Measurements from ENCODE around the gene SARDH. TPM values are rescaled to one million over a fixed set of nuclear protein-coding genes. Genes with fewer than 3 reads are reported as not detected.

SARDH gene
- total and polyA plus RNA-seq, 9 donors: 2.5 to 10.0 (median 3.3) TPM

DNA sequence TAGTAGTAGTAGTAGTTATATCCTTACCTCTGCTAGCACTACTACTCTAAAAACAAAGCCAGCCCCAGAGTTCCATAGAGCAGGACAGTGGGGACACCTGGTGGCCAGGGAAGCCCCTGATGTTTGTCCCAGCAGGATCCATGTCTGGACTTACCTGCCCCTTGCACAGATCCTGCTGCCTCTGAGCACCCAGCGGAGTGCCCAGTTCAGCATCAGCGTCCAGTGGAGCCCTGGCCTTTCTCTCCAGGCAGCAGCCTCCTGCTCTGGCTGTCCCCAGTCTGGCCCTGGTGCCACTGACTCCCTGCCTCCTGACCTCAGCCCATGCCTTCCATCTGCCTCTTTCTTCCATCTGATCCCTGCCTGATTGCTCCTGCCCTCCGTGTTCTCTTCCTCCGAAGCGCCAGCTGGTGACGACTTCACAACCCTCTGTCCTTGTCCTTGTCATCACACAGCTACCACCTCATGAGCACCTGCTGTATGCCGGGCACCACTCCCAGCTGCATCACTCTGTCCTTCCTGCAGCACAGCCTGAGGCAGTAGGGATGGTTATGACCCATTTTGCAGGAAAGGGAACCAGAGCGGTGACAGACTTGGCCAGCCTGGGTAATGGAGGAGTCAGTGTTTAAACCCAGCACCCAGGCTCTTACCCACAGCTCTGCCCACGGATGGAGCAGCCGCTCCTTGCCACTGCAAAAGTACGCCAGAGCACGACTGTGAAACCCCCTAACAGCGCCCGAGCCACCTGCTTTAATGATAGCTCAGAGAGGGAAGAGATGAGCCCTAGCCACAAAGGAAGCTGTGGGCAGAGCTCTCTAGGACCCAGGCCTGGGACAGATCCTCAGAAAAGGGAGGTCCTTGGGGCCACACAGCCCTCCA lies 11.5 kb downstream of the SARDH start:
- Histone ChIP-seq H3K9me3 (no peaks in the 10 kb centered on the region), H3K4me1 (ENCODE audit: insufficient read depth) (no peaks in the 10 kb centered on the region), H3K27ac (no peak overlapping the region), H3K27me3 (no peaks in the 10 kb centered on the region), H3K4me3 (no peak overlapping the region), H3K36me3 (no peaks in the 10 kb centered on the region)
- WGBS, 3 donors: 81 to 84% (median 82%) methylated on average over 14 of the region's 14 CpGs
- intact Hi-C loops (cut with DNase I): loop anchor here in 2 of 4 donors (5.0 to 10.0 kb wide), 3 partner anchors 194 to 322 kb away; partner anchors contain the start of genes ADAMTSL2 (in 1 of the 2) and MYMK (in 1 of the 2)
- no peak for TF ChIP-seq EP300 (IDR thresholded peaks at IDR 0.05)
- TF ChIP-seq, protein P1, sequence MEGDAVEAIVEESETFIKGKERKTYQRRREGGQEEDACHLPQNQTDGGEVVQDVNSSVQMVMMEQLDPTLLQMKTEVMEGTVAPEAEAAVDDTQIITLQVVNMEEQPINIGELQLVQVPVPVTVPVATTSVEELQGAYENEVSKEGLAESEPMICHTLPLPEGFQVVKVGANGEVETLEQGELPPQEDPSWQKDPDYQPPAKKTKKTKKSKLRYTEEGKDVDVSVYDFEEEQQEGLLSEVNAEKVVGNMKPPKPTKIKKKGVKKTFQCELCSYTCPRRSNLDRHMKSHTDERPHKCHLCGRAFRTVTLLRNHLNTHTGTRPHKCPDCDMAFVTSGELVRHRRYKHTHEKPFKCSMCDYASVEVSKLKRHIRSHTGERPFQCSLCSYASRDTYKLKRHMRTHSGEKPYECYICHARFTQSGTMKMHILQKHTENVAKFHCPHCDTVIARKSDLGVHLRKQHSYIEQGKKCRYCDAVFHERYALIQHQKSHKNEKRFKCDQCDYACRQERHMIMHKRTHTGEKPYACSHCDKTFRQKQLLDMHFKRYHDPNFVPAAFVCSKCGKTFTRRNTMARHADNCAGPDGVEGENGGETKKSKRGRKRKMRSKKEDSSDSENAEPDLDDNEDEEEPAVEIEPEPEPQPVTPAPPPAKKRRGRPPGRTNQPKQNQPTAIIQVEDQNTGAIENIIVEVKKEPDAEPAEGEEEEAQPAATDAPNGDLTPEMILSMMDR (IDR thresholded peaks at IDR 0.05): peak in 2 of 3 donors; percentile 9 to 28
- no peak for TF ChIP-seq POLR2A (IDR thresholded peaks at IDR 0.05)
- peak in 4 of 5 donors; percentile 50 to 67 (median 62) for DNase-seq

DNA sequence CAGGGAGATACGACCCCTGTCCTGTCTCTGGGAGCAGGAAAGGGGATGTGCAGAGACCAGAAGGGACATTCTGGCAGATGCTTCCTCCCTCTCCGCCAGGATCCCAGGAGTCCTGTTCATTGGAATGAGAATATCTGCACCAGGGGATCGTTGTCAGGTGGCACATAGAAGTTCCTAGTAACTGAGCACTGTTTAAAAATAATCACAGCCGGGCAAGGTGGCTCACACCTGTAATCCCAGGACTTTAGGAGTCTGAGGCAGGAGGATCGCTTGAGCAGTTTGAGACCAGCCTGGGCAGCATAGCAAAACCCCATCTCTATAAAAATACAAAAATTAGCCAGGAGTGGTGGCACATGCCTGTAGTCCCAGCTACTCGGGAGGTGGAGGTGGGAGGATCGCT lies 12.3 kb downstream of the SARDH start:
- Histone ChIP-seq H3K9me3 (no peaks in the 10 kb centered on the region), H3K36me3 (no peaks in the 10 kb centered on the region), H3K27ac (no peak overlapping the region), H3K27me3 (no peaks in the 10 kb centered on the region), H3K4me3 (no peak overlapping the region), H3K4me1 (ENCODE audit: insufficient read depth) (no peaks in the 10 kb centered on the region)
- intact Hi-C loops (cut with DNase I): loop anchor here in 2 of 4 donors (5.0 to 10.0 kb wide), 3 partner anchors 194 to 321 kb away; partner anchors contain the start of genes ADAMTSL2 (in 1 of the 2) and MYMK (in 1 of the 2)
- TF ChIP-seq, protein P1 (IDR thresholded peaks at IDR 0.05): no peak
- TF ChIP-seq POLR2A (IDR thresholded peaks at IDR 0.05) (no peak), EP300 (IDR thresholded peaks at IDR 0.05) (no peak)
- 72 to 77% (median 77%) methylated on average over 7 of the region's 7 CpGs for WGBS, 3 donors
- DNase-seq: peak in 1 of 5 donors; percentile 5

GRCh38 chr9:133718563-133719315 lies 19.4 kb downstream of the SARDH start:
- WGBS, 3 donors: 89 to 93% (median 90%) methylated on average over 15 of the region's 15 CpGs
- TF ChIP-seq, protein P1 (IDR thresholded peaks at IDR 0.05): no peak
- TF ChIP-seq EP300 (IDR thresholded peaks at IDR 0.05): no peak
- TF ChIP-seq POLR2A (IDR thresholded peaks at IDR 0.05): no peak
- H3K4me3 ChIP-seq: no peak overlapping the region
- DNase-seq: peak in 2 of 5 donors; percentile 11 to 12
- intact Hi-C loops (cut with DNase I): loop anchor here in 3 of 4 donors (10.0 kb wide), 3 partner anchors 134 to 314 kb away; no protein-coding TSS in a partner anchor
- H3K27me3 ChIP-seq: no peaks in the 10 kb centered on the region
- H3K4me1 ChIP-seq (ENCODE audit: insufficient read depth): peaks cover 18% of the 10 kb centered on the region
- no peaks in the 10 kb centered on the region for H3K9me3 ChIP-seq
- no peak overlapping the region for H3K27ac ChIP-seq
- H3K36me3 ChIP-seq: no peaks in the 10 kb centered on the region
